MCF 10A (cell line): ENCODE measurements around the gene PPM1H. TPM values are rescaled to one million over a fixed set of nuclear protein-coding genes. Genes with fewer than 3 reads are reported as not detected.

Source experiments
- BruUV-seq: library from RNA; stranded (reverse); fragments of 400-500 nt; replicated peaks from 2 replicates; lab custom pipeline; 2021; lab: Mats Ljungman, UMichigan
- CTCF ChIA-PET: fragments of 300-600 bp; sonication (Branson Sonifier 250); formaldehyde crosslinking; extraction: SDS; loops from one replicate; lab custom pipeline; 2021; ENCODE audit warnings: antibody characterized with exemption, inconsistent platforms; lab: Yijun Ruan, JAX
- POLR2A ChIA-PET: fragments of 300-600, 350-650 bp; sonication (Branson Sonifier 250); formaldehyde crosslinking; extraction: SDS; loops from one replicate; lab custom pipeline; 2020; ENCODE audit warnings: antibody characterized with exemption, inconsistent platforms; lab: Yijun Ruan, JAX
- DNase-seq: peaks from one replicate; pipeline ENCODE4 v3.0.0-alpha.2; 2018; ENCODE audit not compliant: unreplicated experiment
- H3K27ac Mint-ChIP-seq: one replicate; pipeline ENCODE4 v1.8.0; 2022; ENCODE audit warnings: mild to moderate bottlenecking, low read depth, mixed read lengths; ENCODE audit not compliant: unreplicated experiment
- H3K27me3 Mint-ChIP-seq: one replicate; pipeline ENCODE4 v1.8.0; 2022; ENCODE audit warnings: mixed read lengths; ENCODE audit not compliant: insufficient read depth, unreplicated experiment
- H3K36me3 Mint-ChIP-seq: one replicate; pipeline ENCODE4 v1.8.0; 2022; ENCODE audit warnings: mild to moderate bottlenecking, moderate library complexity, mixed read lengths; ENCODE audit not compliant: insufficient read depth, unreplicated experiment
- H3K4me1 Mint-ChIP-seq: one replicate; pipeline ENCODE4 v1.8.0; 2022; ENCODE audit warnings: mixed read lengths; ENCODE audit not compliant: insufficient read depth, unreplicated experiment
- H3K4me3 Mint-ChIP-seq: one replicate; pipeline ENCODE4 v1.8.0; 2022; ENCODE audit warnings: mild to moderate bottlenecking, moderate library complexity, mixed read lengths; ENCODE audit not compliant: unreplicated experiment
- H3K9me3 Mint-ChIP-seq: one replicate; pipeline ENCODE4 v1.8.0; 2022; ENCODE audit warnings: mixed read lengths; ENCODE audit not compliant: unreplicated experiment
- intact Hi-C: fragments of 100-400 bp; cut with micrococcal nuclease; formaldehyde crosslinking; loops from 2 replicates; pipeline ENCODE4 v1.14.1; 2022
- total RNA-seq: library from RNA; stranded (reverse); gene quantifications from 2 replicates; pipeline ENCODE4 v1.2.3, GENCODE V29; 2022
- TF ChIP-seq, protein P1 (sequence below): fragments of 200-600 bp; IDR thresholded peaks from one replicate; pipeline ENCODE4 v1.8.0; 2022; ENCODE audit warnings: antibody characterized with exemption, mild to moderate bottlenecking; ENCODE audit not compliant: unreplicated experiment

The PPM1H gene
- total RNA-seq, 1 experiment from 2014 or later = 0.49 TPM

DNA sequence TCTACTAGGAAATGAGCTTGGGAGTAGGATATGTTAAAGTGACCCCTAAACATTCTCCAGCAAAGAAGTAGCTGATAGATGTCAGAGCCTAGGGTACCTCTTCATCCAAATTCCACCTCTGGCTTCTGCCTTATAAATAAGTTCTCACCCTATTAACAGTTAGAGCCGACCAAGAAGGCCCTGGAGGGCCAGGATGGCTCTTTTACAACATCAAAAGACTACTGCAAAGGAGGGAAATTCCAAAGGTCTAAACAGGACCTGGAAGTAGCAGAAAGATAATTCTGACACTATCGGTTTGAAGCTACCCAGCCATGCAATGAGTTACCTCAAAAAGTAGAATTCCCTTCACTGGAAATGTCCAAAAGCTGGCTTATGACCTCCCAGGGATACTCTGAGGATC lies 90.0 kb downstream of the PPM1H start:
- H3K27me3 Mint-ChIP-seq = no peaks in the 10 kb centered on the region
- no TSS peak for BruUV-seq
- H3K27ac Mint-ChIP-seq = no peak overlapping the region
- CTCF ChIA-PET = interaction anchor here (0.8 to 2.6 kb wide), 3 partner anchors 10 to 90 kb away, joined by 3 to 11 read pairs (median 5); no protein-coding TSS in a partner anchor
- no peaks in the 10 kb centered on the region for H3K36me3 Mint-ChIP-seq
- intact Hi-C loops = no loop called here
- TF ChIP-seq, protein P1, sequence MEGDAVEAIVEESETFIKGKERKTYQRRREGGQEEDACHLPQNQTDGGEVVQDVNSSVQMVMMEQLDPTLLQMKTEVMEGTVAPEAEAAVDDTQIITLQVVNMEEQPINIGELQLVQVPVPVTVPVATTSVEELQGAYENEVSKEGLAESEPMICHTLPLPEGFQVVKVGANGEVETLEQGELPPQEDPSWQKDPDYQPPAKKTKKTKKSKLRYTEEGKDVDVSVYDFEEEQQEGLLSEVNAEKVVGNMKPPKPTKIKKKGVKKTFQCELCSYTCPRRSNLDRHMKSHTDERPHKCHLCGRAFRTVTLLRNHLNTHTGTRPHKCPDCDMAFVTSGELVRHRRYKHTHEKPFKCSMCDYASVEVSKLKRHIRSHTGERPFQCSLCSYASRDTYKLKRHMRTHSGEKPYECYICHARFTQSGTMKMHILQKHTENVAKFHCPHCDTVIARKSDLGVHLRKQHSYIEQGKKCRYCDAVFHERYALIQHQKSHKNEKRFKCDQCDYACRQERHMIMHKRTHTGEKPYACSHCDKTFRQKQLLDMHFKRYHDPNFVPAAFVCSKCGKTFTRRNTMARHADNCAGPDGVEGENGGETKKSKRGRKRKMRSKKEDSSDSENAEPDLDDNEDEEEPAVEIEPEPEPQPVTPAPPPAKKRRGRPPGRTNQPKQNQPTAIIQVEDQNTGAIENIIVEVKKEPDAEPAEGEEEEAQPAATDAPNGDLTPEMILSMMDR = no peak
- no peak overlapping the region for H3K4me3 Mint-ChIP-seq
- POLR2A ChIA-PET = interaction anchor here (0.6 kb wide), 1 partner anchor 197 kb away, joined by 3 read pairs; no protein-coding TSS in a partner anchor
- DNase-seq = no peak
- peaks cover 12% of the 10 kb centered on the region for H3K4me1 Mint-ChIP-seq
- H3K9me3 Mint-ChIP-seq = peaks cover 3% of the 10 kb centered on the region

DNA sequence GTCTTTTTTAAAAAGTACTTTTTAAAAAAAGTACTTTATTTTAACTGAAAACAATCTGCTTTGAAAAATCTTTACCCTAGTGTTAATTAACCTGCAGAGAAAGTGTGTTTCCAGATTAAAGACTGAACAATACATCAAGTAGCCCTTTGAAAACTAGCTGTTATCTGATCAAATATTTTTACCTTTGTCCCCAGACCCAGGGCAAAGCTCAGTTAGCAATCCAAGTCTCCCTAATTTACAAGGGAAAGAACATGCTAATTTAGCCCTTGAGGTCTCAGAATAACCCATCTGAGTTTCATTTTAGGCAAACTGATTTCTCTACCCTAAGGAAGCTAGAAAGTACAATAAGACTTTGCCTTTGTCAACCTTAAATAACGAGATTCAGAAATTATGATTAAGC lies 91.2 kb downstream of the PPM1H start:
- Mint-ChIP-seq H3K4me3 (no peak overlapping the region), H3K9me3 (peaks cover 7% of the 10 kb centered on the region), H3K36me3 (no peaks in the 10 kb centered on the region), H3K27ac (no peak overlapping the region), H3K27me3 (no peaks in the 10 kb centered on the region), H3K4me1 (peaks cover 16% of the 10 kb centered on the region)
- ChIA-PET POLR2A (no interaction called here), CTCF (interaction anchor here (0.8 to 2.6 kb wide), 2 partner anchors 9 to 31 kb away, joined by 3 to 11 read pairs; no protein-coding TSS in a partner anchor)
- no TSS peak for BruUV-seq
- TF ChIP-seq, protein P1 = no peak
- no peak for DNase-seq
- intact Hi-C loops = no loop called here

DNA sequence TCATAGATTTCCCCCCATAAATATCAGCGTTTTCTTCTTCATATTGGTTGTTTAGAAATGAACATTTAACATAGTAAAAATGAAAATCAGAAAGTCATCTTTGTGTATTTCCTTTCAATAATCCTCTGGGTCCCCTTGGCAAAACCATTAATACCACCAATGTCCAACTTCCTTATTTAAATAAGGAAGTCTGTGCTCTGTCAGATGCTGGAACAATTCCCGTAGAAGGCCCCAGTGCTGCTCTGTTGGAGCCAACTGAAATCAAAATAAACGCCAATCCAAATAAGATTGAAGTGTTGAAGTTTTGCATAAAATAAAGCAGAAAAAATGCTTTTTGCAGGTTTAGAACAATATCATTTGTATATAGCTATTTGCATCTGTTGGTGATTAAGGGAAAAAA lies 93.1 kb downstream of the PPM1H start:
- DNase-seq = no peak
- intact Hi-C loops = no loop called here
- Mint-ChIP-seq H3K36me3 (no peaks in the 10 kb centered on the region), H3K27me3 (no peaks in the 10 kb centered on the region), H3K27ac (no peak overlapping the region), H3K9me3 (peaks cover 7% of the 10 kb centered on the region), H3K4me1 (peaks cover 16% of the 10 kb centered on the region), H3K4me3 (no peak overlapping the region)
- POLR2A ChIA-PET = no interaction called here
- no TSS peak for BruUV-seq
- TF ChIP-seq, protein P1 = no peak
- CTCF ChIA-PET = no interaction called here

DNA sequence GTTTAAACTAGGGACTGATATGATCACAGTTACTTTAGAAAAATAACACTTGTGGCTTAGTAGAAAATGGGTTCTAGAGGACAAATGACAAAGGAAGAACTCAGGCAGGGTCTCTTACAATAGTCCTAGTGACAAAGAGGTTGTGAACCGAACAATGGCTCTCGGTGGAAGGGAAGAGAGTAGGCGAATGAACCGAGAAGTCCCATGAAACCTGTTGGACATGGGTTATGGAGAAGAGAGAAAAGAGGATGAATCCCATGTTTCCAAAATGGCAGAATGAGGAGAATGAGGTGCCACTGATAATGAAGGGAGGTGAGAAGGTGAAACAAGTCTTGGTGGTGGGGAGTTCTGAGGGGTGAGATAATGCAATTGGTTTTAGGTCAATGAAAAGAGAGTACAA lies 94.1 kb downstream of the PPM1H start:
- intact Hi-C loops = no loop called here
- ChIA-PET CTCF (interaction anchor here (1.2 kb wide), 1 partner anchor 28 kb away, joined by 4 read pairs; no protein-coding TSS in a partner anchor), POLR2A (no interaction called here)
- H3K4me3 Mint-ChIP-seq = no peak overlapping the region
- BruUV-seq = no TSS peak
- H3K4me1 Mint-ChIP-seq = peaks cover 14% of the 10 kb centered on the region
- TF ChIP-seq, protein P1 = no peak
- no peak overlapping the region for H3K27ac Mint-ChIP-seq
- no peak for DNase-seq
- peaks cover 7% of the 10 kb centered on the region for H3K9me3 Mint-ChIP-seq
- H3K27me3 Mint-ChIP-seq = no peaks in the 10 kb centered on the region
- no peaks in the 10 kb centered on the region for H3K36me3 Mint-ChIP-seq
